Measurements from ENCODE around the gene SOX30.

Gene SOX30

DNA sequence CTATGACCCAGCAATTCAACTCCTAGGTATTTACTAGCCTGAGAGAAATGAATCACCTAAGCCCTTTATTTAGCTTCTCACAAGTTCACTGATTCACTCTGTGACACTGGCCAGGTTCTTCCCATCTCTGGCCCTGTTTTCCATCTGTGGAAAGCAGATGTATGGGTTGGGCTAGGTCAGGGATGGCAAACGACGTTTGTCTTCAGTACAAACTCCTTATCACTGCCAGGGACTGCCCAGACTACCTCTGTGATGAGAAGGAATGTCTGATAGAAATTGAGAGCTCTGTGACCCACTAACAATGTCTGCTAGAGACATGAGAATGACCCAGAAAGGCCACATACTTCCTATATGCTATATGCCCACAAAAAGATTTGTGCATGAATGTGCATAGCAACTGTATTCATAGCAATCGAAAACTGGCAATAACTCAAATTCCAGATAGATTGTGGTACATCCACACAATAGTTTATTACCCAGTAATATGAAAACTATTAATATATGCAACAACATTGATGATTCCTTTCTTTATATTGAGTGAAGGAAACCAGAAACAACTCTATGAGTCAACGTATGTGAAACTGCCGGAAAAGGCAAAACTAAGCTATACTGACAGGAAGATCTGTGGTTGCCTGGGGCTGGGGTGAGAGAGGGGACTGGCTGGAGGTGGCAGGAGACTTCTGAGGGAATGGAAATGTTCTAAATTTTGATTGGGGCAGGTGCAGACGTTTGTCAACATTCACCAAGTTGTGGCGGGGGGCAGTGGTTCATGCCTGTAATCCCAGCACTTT, 44.7 kb downstream of the SOX30 start:
- no peak for DNase-seq

DNA sequence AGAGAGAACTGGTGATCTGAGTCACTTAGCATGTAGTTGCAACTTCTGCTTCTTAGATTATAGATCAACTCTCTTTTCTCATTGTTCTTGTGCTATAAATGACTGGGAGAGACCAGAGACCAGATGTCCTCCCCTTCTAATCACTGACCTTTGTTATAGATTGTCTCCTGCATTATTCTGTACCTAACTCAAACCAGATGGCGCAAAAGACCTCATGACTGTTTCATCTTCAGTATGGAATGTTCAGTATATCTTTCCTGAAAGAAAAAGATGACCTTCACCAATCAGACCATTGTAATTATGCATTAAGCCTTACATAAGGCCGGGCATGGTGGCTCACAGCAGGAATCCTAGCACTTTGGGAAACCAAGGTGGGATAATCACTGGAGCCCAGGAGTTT, 46.2 kb downstream of the SOX30 start:
- DNase-seq = no peak

DNA sequence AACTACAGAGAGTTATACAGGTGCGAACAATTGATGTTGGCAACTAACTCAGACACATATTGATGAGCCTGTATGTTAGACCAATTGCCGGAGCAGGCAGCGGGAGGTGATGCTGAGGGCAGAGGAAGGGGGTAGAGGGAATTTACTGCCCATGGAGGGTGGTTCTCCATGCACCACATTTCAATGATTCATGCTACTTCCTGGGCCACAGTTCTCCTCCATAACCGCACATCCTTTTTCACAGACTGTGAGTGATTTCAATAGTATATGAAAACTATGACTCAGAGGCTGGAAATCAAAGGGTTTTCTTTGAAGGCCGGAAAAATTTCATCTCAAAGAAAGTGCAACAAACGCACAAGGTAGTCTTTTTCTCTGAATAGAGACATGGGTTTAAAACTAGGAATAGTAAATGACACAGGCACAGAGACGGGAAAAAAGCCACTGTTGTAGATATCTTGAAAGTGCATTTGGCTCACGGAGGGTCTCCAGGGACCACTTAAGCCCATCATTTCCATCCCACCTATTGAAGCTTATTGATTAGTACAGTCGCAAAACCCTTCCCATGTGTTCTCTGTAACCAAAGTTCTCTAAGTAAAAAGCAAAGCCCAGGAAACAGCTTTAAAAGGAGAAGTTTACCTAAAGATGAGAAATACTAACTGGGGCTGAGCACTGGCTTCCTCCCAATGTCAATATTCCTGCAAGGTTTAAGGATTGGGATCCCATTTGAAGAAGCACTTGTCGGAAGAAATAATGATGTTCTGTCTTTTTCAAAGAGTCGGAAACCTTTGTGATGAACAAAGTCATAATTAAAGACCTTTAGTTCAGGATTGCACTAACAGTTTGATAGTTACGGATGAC, 48.7 kb downstream of the SOX30 start:
- peak; percentile 21 for DNase-seq

DNA sequence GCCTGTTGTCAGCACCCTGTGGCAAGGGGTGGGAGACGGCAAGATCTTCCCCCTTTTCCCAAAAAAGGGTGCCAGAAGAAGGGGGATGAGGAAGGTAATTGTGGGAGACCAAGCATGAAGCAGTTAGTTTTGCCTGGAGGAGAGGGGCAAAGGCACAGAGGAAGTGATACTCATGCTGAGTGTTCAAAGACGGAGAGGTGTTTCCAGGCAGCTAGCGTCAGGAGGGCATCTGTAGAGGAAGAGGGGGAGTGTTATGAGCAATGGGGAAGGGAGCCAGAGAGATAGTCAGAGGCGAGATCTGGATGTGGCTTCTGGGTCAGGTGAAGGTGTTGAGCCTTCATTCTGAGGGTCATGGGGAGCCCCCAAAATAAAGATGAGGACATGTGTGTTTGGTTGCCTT, 49.7 kb downstream of the SOX30 start:
- no peak for DNase-seq

DNA sequence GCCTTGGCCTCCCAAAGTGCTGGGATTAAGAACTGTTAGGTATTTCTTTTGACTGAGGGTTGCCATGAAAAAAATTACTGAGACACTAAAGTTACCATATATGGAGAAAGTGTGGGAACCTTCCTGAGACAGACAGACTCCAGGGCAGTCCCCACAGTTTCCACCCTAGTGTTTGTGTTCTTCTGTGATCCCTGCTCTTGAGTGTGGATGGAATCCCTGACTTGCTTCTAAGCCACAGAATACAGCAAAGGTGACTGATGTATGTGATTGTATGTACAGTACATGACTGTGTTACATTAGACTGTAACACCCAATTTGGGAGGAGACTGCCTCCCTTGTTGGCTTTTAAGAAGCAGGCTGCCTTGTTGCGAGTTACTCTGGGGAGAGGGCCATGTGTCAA, 52.0 kb downstream of the SOX30 start:
- DNase-seq = no peak

DNA sequence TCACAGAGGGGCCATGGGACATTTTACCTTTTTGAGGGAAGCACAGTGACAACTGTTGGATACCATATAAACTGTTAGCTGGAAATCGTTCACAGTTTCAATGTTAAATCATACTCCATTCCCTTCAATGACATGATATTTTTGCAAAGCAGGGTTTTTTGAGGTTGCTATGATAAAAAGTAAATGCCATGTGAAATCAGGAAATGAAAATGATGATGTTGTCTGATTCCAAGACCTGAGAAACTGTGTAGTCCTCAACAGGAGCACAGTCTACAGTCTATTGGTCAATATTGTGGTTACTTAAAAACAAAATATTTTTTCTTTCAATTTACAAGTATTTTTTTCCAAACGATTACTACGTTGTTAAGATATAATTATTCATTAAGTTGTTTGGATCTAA, 52.7 kb downstream of the SOX30 start:
- DNase-seq = no peak

DNA sequence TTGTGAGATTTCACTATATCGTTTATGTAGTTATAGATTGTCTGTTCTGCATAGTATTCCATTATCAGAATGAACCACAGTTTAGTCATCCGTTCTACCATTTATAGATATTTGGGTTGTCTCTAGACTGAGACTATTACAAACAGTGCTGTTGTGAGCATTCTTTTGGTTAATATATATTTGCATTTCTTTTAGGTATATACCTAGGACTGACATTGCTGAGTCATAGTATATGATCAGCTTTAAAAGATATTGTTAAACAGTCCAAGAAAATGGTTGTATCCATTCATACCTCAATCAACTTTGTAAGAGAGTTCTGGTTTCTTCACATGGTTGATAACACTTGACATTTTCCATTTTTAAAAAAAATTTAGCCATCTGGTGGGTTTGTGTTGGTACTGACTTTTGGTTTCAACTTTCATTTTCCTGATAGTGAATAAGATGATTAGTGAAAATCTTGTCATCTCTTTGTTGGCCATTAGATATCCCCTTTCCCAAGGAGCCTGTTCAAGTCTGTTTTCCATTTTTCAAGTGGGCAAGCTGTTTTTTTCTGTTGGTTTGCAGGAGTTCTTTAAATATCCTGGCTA, 53.8 kb downstream of the SOX30 start:
- no peak for DNase-seq

DNA sequence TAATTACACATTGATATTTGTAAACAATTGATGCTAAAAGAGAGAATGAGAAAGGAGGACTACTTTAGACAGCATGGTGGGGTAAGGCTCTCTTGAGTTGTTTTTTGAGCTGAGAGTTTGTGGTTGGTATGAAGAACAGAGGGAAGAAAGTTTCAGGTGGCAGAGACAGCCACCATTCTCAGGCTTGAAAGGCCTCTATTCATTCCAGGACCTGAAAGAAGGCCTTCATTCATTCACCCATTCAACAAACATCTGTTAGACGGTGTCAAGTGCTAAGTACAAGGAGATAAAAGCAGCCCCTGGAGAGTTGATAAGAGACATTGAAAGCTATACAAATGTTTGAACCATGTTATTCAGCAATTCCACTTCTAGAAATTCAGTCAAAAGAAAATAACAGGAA, 55.0 kb downstream of the SOX30 start:
- no peak for DNase-seq

DNA sequence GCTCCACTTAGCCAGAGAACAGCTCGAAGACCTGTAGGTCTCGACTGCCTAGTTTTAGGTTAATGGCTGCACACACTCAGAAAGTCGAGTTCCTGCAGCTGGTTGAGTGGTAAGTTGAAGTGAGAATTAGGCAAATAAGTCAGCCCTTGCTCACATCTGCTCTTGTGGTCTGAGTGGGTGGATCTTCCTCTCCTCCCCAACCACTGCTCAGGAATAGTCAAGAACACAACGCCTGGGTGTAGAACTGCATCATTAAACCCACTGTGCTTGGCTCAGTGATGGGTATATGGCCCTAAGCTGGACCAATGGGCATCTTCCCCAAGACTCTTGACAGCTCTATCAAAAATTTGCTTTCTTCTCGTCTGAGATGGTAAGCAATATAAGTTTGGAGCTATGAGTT, 55.8 kb downstream of the SOX30 start:
- no peak for DNase-seq

DNA sequence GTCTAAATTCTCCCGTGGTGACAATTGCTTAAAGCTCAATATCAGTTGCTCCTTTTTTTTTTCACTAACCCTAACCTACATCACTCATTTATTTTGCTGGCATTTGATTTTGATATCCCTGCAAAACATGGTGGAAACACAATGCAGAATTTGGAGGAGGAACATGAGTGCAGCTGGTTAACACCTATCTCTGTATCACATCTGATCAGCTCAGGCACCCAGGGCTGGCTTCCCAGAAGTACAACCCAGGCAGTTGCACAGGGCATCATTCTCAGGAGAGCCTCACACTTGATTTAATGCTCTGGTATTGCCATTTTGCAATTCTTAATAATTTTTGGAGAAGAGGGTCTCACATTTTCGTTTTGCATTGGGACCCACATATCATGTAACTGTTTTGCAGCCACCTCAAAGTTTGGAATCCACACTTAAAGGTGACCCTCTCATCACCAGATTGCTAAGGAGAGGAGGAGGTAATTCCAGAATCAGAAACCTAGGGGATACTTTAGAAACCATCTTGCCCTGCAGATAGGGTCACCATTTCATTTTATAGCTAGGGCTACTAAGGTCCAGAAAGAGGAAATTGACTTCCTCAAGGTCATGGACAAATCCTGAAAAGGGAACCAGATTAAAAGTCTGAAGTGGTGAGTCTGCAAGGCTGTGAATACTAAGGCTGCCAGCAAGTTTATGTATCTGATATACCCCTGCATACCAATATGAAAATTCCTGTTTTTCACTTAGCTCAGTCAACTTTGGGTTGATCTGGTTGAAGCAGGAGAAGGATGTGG, 57.4 kb downstream of the SOX30 start:
- no peak for DNase-seq

DNA sequence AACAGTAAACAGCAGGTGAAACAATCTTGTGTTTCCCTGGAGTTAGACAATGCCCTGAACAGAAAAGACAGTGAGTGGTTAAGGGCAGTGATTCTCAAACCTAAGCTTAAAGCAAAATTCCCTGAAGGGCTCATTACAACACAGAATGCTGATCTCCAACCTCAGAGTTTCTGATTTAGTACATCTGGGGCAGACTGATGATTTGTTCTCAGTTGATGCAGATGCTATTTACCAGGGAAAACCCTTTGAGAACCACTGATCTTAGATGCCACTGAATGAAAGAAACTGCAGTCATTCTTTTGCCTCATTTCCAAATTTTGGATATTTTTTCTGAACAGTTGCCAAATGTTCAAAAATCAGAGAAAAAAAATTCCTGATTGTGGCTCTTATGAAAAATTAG, 58.0 kb downstream of the SOX30 start:
- DNase-seq = no peak

DNA sequence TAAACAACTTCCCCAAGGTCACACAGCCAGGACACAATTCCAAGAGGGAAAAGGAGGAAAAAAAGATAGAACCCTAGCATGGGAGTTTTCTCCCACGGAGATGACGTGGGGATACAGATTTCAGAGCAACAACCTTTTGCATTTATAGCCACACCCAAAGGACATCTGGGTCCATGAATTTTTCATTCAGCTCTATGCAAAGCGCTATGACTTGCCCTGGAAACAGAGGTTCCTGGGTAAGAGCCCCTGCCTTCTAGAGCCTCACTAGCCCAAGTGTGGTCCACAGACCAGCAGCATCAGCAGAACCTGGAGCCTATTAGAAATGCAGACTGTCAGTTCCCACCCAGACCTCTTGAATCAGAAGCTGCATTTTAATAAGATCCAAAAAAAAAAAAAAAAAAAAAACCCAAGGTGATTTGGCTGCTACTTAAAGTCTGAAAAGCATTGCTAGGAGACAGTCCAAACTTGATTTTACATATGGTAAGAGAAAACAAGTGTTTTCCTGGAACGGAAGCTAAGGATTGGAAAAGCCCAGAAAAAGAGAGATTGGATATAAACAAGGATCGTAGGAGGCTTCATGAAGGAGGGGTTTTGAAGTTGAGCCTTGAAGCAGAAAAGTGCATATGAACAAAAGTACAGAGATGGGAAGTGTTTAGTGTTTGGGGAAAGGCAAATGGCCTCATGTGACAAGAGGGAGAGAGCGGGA, 59.0 kb downstream of the SOX30 start:
- peak; percentile 26 for DNase-seq

DNA sequence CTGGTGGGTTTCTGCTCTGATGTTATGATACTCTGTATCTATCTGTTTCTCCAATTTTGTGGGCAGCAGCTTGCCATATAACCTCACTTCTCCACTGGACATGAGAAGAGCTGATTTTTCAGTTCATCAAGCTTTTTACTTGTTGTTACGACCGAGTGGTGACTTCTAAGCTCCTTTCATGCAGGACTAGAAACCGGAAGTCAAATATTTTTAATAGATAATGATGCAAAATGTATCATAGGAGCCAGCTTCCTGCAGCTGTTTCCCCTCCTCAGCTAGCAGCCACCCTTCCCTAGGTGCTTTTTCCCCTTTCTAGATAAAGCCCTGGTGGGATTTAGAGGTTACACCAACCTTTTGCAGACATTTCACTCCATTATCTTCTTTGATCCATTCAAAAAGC, 59.6 kb downstream of the SOX30 start:
- DNase-seq = no peak

DNA sequence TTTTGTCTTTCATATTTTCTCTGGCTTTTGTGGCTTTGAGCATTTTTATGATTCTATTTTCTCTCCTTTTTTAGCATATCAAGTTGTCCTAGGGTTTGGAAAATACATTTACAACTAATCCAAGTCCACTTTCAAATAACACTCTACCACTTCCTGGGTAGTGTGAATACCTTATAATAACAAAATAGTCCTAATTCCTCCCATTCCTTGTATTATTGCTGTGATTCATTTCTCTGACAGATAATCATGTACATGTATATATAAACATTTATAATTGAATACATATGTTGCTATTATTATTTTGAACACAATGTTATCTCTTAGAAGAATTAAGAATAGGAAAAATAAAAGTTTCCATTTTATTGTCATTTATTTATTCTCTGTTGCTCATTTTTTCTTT, 61.8 kb downstream of the SOX30 start:
- DNase-seq = no peak

DNA sequence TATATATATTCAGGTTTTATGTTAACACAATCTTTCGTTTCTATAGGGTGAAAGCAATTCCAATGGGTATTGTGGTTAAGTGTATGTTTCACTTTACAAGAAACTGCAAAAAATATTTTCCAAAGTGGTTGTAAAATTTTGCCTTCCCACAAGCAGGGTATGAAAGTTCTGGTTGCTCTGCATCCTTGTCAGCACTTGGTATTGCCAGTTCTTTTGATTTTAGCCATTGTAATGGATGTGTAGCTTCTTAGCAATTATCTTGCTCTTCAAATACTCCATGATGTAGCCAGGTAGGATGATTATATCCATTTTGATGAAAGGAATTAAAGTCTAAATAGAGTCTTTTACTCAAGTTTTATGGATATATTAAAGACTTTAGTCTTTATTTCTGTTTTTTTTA, 67.6 kb downstream of the SOX30 start:
- DNase-seq = no peak

DNA sequence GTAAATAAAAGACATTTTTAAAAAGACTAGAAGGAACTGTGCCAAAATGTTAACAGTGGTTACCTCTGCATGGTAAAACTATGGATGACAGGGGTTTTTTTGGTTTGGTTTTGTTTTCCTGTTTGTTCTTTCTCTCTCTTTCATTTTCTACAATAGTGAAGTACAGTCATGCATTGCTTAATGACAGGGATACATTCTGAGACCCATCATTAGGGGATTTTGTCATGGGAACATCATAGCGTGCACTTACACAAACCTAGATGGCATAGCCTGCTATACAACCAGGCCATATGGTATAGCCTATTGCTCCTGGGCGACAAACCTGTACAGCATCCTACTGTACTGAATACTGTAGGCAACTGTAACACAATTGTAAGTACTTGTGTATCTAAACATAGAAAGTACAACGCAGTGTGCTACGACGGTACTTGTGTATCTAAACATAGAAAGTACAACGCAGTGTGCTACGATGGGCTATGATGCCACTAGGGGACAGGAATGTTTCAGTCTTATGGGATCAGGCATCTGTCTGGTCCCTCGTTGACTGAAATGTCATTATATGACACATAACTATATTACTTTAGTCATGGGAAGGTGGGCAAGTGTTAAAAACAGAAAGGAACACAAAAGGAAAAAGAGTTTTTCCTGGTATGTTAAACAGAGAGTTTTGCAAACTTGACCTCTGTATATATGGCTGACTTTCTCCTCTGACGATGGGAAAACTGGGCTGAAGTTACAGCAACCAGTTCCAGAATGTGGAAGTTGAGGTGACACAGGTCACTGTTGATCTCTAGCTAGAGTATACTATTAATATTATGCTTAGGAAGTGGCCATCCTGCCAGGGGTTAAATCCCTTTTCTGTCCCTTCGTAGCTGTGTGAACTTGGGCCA, 69.3 kb downstream of the SOX30 start:
- no peak for DNase-seq

DNA sequence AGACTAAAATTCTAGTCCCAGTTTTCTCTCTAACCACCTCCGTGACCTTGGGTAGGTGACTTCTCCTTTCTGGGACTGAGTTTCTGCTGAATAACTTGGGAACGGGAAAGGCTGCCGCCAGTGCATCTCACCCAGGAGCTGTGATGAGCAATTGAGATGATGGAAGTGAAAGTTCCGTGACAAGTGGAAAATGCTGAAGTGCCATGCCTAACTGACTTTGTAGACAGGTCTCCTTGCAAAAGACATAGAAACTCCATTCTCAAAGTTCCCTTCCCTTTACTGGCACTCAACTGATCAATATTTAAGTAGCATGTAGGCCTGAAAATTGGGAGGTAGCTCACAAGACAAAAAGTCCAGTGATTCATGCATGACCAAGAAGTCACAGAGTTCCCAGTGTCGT, 70.3 kb downstream of the SOX30 start:
- no peak for DNase-seq

DNA sequence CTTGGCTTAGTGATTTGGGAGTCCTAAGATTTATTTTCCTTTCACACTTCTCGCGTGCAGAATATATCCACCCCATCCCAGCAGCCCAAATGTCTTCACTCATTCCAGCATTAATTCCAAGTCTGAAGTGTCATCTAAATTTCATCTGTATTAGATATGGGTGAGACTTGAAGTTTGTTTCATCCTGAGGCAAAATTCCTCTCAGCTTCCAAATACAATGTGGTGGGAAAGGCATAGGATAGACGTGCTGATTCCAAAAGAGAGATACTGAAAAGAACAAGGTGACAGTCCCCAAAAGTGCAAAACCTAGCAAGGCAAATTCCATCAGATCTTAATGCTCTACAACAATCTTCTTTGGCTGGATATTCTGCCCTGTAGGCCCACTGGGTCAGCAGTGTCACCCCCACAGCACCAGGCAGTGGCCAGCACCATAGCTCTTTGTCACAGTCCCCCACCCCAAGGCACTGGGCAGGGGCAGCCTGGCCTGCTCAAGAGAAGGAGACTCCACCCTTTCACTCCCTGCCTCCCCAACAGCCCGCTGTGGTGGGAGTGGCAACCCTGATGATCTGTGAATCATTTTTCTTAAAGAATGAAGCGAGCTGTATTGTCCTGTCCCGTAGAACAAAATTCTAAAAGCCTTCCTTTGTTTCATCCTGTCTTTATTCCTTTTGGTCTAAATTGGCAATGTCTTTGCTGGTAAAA, 74.0 kb downstream of the SOX30 start:
- no peak for DNase-seq

DNA sequence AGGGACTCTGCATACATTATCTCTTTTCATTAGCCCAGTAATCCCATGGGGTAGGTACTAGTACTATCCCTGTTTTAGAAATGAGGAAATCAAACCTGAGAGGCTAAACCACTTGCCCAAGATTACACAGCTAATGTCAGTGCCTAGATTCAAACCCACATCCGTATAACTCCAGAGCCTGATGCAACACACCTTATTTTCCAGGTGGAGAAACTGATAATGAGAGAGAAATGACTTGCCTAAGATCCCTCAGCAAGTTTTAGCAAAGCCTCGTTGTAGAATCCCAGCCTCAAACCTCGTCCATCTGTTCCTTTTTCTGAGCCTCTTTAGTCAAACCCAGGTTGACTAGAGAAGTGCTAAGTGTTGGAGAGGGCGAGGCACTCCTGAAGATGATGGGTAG, 75.6 kb downstream of the SOX30 start:
- DNase-seq = no peak

Measured in retina (tissue), 1 donor.